Left colon (tissue), 2 donors: ENCODE measurements around the gene FDXACB1. TPM values are rescaled to one million over a fixed set of nuclear protein-coding genes. Genes with fewer than 3 reads are reported as not detected.

Source experiments
- ATAC-seq: fragments of 200-7000 bp; cut with Tn5 transposase; one replicate; pipeline ENCODE4 v1.9.1; 2020; ENCODE audit warnings: mild to moderate bottlenecking, moderate library complexity
- DNase-seq, 2 donors: peaks; one replicate each; pipeline ENCODE4 v3.0.0-alpha.2; 2020
- intact Hi-C, 2 donors: fragments of 100-400 bp; cut with DNase I in 1 of 2; cut with micrococcal nuclease in 1 of 2; formaldehyde crosslinking; loops; one replicate each; pipeline versions ENCODE4 v1.11.2 to v1.14.0; 2022; cut with DNase I, micrococcal nuclease
- total RNA-seq, 2 donors: library from RNA; stranded (reverse); fragmentation: NEBNext Ultra II Directional; extraction: Animal tissue kit (Norgen Biotek cat#: 25700); gene quantifications; one replicate each; pipeline ENCODE4 v1.2.1, GENCODE V29; 2021
- donor health status: DM: no; HTN: no; CAD: no.
- donor health status: DM: yes; HTN: yes; CAD: no.

Gene FDXACB1
- total RNA-seq, 2 donors from 2014 or later: 1.2 to 1.9 TPM

DNA sequence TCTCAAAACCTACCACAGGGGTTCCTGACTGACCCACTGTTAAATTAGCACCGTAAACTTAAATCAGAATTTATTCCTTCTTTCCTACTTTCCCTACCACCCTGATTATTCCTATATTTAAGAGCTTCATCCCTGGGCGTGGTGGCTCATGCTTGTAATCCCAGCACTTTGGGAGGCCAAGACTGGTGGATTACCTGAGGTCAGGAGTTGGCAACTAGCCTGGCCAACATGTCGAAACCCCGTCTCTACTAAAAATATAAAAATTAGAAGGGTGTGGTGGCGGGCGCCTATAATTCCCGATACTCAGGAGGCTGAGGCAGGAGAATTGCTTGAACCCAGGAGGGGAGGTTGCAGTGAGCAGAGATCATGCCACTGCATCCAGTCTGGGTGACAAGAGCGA is 27.9 kb downstream of the FDXACB1 start:
- ATAC-seq (no peak), DNase-seq (no peak)
- intact Hi-C loops: no loop called here

DNA sequence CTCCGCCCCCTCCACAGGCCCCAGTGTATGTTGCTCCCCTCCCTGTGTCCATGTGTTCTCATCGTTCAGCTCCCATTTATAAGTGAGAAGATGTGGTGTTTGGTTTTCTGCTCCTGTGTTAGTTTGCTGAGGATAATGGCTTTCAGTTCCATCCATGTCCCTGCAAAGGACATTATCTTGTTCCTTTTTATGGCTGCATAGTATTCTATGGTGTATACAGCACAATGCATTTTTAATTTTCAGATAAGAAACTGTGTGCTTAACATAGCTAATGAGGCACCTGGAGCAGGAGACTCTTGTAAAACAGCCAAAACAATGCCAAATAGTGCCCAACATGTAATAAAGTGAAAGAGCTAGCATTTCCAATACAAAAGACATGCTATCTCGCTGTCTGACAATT is 29.3 kb downstream of the FDXACB1 start:
- DNase-seq (no peak), ATAC-seq (no peak)
- intact Hi-C loops: loop anchor here in 1 of 2 donors (10.0 kb wide), 1 partner anchor 285 kb away; no protein-coding TSS in a partner anchor

DNA sequence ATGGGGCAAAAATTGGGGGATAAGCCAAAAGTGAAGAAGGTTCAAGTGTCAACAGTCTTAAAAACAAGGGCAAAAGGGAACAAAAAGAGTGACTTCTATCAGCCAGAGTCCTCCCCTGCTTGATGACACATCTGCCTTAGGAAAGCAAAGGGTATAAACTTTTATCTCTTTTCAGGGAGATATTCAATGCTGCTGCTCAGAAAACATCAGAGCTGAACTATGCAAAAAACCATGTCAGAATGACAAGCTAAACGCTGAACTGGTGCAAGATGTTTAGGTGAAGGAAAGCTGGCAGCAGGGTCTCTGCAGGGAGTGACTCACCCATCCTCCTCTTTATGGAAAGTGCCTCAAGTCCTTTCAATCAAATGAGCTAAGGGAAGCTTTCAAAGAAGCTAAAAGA is 32.3 kb downstream of the FDXACB1 start:
- DNase-seq: no peak
- intact Hi-C loops: loop anchor here in 1 of 2 donors (10.0 kb wide), 1 partner anchor 282 kb away; no protein-coding TSS in a partner anchor
- no peak for ATAC-seq

DNA sequence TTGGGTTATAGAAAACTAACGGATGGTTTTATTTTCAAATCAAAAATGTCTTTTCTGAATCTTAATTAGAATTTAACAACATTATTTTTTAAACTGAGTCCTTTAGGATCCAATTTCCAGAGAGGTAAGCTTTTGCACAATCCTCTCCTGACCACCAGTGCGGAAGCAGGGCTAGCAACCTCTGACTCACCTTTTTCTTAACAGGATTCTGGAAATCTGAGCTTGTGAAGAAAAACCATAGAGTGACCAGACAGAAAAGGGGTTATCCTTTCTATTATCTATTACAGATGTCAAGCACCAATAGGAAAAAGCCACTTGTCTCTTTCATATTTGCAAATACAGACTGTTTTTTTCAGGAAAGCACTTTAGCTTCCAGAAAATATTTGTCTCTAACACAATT is 32.9 kb downstream of the FDXACB1 start:
- intact Hi-C loops: loop anchor here in 1 of 2 donors (10.0 kb wide), 1 partner anchor 281 kb away; no protein-coding TSS in a partner anchor
- ATAC-seq (no peak), DNase-seq (no peak)

DNA sequence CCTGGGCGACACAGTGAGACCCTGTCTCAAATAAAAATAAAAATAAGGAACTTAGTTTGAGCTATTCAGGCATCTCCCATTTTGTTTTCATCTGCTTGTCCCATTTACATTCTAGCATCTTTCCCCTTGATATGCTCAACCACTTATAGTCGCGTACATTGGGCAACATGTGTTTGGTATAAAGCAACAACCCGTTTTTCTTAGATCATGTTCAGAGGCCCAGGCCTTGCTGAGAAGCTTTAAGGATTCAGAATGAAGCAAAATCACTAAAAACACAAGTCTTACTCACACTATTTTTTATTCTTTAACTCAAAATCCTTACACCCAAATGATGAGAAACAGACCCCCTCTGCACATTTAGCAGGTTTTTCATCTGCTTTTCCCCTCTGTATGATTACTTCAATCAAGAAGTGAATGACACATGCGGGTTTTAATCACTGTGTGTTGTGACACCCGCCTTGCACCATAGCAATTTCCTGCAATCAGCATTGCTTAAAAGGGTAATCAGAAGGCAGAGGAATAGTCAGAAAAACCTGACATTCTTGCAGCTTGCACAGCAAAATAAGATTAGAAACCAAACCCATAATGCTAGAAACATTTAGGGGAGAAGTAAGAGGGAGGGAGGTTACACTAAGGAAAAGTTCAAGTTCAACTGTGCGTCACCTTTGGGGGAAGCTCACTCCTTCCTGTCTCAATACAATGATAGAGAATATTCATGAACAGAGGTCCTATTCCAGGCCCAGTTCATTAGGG is 33.5 kb downstream of the FDXACB1 start:
- ATAC-seq (no peak), DNase-seq (no peak)

DNA sequence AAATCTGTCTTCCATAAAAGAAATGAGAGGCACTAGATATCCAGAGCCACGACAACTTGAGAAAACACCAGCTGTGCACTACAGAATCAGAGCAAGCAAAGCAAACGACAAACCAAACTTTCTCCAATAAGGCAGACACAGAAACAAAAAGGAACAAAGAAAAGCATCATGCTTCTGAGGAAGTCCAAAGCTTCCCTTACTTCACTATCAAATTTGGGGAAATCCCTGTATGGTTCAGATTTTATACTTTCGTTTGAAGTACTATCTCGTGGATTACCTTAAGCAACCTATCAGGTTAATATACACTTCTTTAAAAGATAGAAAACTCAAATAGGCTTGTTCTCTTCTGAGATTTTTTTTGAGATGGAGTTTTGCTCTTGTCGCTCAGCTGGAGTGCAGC is 35.3 kb downstream of the FDXACB1 start:
- ATAC-seq (no peak), DNase-seq (no peak)
- intact Hi-C loops: loop anchor here (5.0 to 10.0 kb wide), 2 partner anchors 276 to 279 kb away; no protein-coding TSS in a partner anchor

More for the DNA sequence above, 33.5 kb downstream of the FDXACB1 start:
- intact Hi-C loops: loop anchor here in 1 of 2 donors (10.0 kb wide), 1 partner anchor 281 kb away; no protein-coding TSS in a partner anchor

DNA sequence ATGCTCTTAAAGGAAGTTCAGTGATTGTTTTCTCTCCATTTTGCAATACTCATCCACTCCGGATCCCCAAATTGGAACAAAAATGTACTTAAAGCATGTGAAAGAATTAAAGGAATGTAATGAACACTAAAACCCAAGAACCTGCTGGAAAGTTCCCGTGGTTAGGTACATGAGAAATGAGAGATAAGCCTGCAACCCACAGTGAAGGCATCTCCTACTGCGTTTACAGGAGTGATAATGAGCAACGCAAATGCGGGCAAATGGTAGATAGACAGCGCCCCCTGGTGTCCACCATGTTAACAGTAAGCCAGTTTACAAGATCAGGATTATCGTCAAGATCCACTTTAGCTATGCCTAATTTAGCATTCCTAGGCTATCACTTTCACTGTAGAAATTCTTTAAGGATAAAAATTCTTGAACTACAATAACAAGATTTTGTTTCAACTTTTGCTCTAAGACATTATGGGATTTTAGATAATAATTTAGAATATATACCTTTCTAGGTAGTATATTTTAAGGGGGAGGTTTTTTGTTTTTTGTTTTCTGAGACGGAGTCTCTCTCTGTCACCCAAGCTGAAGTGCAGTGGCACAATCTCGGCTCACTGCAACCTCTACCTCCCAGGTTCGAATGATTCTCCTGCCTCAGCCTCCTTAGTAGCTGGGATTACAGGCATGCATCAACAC is 37.5 kb downstream of the FDXACB1 start:
- ATAC-seq (peak; percentile 92), DNase-seq (peak; percentile 75 to 95)
- intact Hi-C loops: loop anchor here (5.0 to 10.0 kb wide), 2 partner anchors 274 to 277 kb away; no protein-coding TSS in a partner anchor

DNA sequence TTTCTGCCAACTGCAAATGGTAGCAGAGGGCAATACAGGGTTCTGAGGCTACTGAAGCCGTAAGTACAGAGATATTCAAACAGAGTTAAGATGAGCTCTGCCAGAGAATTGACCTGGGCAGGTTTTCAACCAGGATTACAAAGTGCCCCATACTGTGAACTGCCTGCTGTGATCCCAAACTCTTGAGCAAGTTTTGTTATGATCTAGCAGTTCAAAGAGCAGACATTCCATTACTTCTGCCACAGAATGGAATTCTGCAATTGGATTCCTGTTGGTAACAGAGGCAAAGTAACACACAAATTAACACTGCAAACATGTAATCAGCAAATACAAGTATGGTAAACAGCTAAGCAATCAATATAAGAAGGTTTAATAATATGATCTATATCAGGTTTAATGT is 38.8 kb downstream of the FDXACB1 start:
- no peak for DNase-seq
- intact Hi-C loops: loop anchor here (5.0 to 10.0 kb wide), 2 partner anchors 273 to 275 kb away; no protein-coding TSS in a partner anchor
- no peak for ATAC-seq

DNA sequence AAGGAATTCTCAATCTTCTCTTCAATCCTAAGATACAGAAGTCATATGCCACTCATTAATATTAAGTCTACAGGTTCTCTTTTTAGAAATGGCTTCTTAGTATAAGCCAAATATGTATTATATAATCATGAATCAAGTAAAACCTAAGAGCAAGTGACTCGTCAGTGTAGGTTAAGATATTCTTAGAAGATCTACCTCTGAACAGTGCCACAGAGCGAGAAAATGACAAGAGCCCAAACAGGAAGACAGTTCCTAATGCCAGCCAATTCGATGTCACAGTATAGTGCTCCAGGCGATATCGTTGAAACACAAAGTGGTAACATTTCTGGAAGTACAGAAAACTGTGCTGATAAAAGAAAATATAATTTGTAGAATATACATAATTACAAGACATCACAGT is 40.9 kb downstream of the FDXACB1 start:
- intact Hi-C loops: loop anchor here in 1 of 2 donors (5.0 kb wide), 1 partner anchor 256 kb away; no protein-coding TSS in a partner anchor

DNA sequence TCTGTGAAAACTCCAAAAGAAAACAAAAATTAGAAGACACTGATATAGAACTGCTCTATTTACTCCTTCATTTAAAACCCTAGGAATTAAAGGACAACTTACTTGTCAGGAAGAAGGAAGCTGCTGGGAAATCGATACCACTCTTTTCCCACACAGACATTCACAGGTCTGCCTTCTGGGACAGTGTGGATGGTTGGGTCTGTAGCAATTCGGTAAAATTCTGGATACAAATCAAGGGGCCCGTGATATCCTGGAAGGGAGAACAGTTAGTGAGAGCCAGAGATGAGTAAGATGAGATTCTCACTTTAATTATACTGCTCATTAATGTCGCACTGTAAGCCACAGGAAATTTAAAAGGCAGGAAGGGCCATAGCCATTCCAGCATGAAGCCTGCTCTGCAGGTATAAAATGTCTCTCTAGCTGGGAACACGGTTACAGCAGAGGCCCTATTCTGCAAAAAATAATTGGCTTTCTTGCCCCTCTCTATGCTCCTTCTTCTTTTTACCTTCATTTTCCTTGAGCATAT is 41.5 kb downstream of the FDXACB1 start:
- intact Hi-C loops: loop anchor here in 1 of 2 donors (5.0 kb wide), 1 partner anchor 255 kb away; no protein-coding TSS in a partner anchor
- DNase-seq: no peak
- no peak for ATAC-seq

More for the DNA sequence above, 40.9 kb downstream of the FDXACB1 start:
- DNase-seq: no peak
- no peak for ATAC-seq

DNA sequence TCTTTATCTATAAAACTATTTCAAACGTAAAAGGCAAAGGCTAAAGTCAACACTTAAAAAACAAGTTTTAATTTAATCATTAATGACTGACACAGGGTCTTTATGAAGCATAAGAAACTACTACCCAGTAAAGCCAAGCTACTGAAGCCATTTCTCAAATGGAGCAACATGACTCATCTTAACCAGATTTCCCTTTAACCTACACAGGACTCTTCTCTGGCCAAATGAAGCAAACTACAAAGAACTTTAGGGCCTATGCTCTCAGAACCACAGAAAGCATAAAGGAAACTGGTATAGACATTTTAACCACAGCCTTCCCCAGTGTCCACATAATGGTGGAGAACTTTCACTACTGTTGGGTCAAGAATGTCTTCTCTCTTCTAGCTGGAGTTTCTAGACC is 42.2 kb downstream of the FDXACB1 start:
- DNase-seq: no peak
- ATAC-seq: no peak
- intact Hi-C loops: loop anchor here in 1 of 2 donors (5.0 kb wide), 1 partner anchor 254 kb away; no protein-coding TSS in a partner anchor

DNA sequence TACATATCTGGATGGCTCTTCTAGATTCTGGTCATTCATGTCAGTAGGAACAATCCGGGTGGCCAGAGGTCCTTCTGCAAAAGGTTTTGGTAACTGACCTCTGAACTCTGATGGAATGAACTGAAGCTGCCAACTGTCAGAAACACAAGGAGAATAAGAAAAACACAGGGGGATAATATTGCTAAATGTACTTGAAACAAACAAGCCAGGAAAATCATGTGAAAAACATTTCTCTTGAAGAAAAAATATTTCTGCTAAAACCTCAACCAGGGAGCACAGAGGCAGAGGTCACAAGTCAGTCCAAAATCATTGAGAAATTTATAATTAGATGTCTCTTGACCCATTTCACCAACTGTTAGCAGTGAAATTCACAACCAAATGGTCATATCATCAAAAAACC is 42.8 kb downstream of the FDXACB1 start:
- ATAC-seq (no peak), DNase-seq (no peak)
- intact Hi-C loops: loop anchor here in 1 of 2 donors (5.0 kb wide), 1 partner anchor 254 kb away; no protein-coding TSS in a partner anchor

DNA sequence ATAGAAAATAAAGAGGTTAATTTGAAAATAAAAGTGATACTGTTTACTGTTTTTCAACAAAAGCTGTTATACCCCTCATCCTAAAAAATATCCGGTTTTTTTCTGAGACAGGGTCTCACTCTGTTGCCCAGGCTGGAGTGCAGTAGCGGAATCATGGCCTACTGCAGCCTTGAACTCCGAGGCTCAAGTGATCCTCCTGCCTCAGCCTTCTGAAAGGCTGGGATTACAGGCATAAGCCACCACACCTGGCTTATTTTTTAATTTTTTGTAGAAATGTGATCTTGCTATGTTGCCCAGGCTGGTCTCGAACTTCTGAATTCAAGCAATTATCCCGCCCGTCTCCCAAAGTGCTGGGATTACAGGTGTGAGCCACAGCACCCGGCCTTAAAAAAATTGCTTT is 43.3 kb downstream of the FDXACB1 start:
- intact Hi-C loops: loop anchor here in 1 of 2 donors (5.0 kb wide), 1 partner anchor 253 kb away; no protein-coding TSS in a partner anchor
- ATAC-seq (no peak), DNase-seq (no peak)

DNA sequence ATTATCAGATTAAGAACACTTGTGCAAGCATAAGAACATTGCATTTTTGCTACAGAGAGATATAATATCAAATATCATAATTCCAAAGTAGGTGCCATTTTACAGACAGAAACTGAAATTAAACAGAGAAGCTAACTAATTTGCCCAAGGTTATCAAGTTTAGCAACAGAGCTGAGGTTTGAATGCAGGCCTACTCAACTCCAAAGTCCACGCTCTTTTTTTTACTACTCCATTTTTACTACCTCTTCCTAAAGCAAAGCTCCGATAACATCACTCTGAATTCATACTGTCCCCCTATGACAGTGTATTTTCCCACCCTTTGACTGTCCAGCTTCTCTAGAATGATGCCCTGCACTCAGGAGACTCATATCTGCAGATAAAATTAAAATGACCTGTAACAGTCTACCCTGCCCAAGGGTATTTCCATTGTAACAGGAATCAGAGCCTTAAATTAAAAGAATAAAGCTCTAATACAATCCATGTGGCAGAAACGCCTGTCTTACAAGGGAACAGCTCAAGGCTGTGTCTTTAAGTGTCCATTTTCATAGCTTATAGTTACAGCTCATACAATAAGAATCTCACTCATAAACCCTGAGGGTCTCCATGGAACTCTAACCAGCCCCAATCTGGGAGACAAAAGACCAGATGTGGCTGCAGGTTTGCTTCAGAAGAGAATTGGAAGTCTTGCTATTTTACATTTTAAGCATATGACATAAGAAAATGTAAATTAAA is 44.4 kb downstream of the FDXACB1 start:
- ATAC-seq: peak; percentile 92
- no peak for DNase-seq
- intact Hi-C loops: loop anchor here in 1 of 2 donors (5.0 kb wide), 1 partner anchor 252 kb away; no protein-coding TSS in a partner anchor

DNA sequence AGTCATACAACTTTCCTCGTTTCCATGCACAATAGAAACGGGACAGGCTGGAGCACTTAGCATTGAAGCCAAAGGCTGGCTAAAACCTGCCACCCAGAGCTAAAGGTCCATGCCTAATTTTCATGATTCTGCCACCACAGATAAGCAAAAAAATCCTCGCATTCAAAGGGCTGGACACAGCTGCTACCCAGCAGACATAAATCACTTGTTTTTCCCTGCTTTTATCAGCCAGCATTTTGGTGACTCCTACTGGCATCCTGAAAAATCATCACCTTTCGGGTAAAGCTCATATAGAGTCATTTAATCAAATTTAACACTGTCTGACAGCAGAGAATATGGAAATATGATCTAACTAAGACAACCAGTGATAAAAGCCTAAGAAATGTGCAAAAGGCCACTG is 45.4 kb downstream of the FDXACB1 start:
- DNase-seq (no peak), ATAC-seq (no peak)
- intact Hi-C loops: no loop called here

DNA sequence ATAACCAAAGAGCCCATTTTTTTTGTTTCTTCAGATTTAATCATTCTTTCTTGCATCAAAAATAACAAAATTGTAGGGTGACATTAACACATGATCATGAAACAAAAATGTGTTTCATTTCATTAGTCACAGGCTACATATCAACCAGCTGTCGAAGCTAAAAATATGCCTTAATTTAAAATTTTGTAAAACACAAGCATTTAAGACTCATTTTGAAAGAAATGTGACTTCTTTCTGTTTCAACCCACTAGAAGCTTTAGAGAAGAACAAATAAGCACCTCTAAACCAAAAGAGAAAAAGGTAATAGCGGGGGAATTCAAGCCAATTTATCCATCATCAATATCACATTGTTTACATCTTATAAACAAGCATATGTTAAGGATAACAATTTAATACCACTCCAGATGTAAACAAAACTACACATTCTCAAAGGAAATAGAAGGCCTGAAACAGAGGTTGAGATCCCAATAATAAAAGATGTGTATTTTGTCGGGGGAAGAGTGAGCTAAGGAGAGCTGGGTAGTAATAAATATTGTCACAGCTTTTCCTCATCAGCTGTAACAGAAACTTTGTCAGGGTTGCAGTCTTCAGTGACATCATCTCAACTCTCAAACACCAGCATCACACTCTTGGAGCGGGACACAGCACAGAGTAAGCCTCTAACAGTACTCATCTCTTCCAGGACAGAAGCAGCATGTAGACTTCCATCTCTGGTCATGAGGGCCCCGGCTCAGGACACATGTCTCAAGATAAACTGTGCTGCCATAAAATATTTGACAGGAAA is 49.6 kb downstream of the FDXACB1 start:
- DNase-seq: no peak
- no peak for ATAC-seq
- intact Hi-C loops: no loop called here

DNA sequence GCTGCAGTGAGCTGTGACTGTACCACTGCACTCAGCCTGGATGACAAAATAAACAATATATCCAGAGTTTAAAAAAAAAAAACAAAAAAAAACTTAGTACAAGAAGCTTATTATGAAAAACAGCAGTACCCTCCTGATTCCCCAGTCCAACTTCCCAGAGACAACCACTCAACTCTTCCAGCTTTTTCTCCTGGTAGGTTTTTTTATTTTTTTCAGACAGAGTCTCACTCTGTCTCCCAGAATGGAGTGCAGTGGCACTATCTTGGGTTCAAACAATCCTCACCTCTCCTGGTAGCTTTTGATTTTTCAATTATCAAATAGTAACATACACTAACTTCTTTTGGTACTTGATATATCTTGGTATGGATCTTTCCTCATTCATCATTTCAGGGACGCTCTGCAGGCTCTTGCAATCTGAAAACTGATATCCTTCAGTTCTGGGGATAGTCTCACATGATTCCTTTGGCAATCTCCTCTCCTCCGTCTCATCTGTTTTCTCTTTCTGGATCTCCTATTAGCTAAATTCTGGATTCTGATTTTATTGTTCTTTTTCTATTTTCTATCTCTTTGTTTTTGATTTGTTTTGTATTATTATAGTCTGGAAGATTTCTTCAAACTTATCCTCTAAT is 52.5 kb downstream of the FDXACB1 start:
- ATAC-seq (no peak), DNase-seq (no peak)
- intact Hi-C loops: no loop called here
